NCI-H128 (cell line): ENCODE measurements around the gene ATP2B2.

Experiments used
- DNase-seq: peaks from one replicate; lab custom pipeline; 2025; ENCODE audit not compliant: unreplicated experiment; lab: John Stamatoyannopoulos, UW

The ATP2B2 gene

DNA sequence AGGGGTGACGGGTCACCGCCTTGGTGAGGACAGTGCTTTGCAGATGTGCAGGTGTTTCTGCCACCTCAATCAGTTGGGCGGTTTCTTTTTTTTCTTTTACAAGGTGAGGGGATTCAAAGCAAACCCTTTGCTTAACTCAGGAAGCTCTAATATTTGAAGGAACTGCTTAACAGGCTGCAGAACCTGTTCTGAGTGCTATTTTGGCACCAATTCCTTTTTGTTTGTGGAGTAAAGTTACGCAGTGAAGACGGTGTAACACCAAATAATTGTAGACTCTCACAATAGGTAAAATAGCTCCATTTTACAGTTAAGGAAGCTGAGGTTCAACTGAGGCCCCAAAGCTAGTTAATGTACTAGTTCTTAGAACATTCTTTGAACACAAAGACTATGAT is 219.3 kb downstream of the ATP2B2 start:
- no peak for DNase-seq

DNA sequence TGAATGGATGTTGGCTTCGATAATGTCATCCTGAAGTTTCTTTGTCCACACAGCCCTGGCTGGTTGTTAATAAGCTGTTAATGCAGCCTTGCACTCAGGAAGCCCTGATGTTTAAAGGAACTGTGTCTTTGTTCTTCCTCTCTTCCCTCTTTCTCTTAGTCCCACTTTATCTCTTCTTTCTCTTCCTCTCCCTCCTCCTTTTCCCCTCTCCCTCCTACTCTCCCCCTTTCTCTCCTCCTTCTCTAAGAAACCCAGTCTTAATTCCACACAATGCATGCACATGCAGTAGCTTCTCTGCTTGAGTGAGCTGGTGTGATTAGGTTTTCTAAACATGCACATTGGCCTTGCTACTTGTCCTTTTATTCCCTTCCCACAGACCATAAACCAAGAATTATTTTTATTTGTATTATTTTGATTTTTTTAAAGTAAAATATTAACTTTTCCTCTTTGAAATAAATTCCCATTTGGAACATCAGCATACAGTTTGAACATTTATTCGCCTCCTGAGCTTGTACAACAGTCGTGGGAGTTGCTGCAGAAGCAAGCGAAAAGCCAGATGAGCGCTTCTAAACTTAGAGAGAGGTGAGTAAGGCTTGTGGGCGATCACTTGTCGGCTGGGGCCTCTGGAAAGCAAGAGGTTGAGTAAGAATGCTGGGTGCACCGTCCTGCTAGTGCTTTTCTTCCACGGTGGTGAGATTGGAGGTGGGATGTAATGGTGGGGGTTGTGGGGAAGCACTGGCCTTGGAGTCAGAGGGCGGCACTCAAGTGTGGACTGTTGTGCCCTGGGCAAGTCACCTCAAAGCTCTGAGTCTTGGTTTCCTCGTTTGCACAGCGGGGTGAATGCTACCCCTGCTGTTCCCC is 219.9 kb downstream of the ATP2B2 start:
- DNase-seq = no peak

DNA sequence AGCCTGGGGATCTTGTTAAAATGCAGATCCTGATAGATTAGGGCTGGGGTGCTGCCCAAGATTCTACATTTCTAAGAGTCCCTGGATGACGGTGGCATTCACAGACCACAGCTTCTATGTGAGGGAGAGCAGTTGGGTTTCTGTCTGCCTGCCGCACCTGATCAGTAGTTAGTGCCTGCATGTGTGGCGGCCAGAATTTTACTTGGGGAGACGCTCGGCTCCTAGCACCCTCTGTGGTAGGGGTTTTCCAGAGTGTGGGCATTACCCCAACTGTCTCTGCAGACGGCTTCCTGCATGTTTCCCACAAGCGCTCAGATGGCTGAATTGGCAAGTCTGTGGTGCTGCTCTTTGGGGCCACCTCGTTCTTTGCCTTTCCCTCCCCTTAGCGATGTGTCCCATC is 220.9 kb downstream of the ATP2B2 start:
- DNase-seq = no peak

DNA sequence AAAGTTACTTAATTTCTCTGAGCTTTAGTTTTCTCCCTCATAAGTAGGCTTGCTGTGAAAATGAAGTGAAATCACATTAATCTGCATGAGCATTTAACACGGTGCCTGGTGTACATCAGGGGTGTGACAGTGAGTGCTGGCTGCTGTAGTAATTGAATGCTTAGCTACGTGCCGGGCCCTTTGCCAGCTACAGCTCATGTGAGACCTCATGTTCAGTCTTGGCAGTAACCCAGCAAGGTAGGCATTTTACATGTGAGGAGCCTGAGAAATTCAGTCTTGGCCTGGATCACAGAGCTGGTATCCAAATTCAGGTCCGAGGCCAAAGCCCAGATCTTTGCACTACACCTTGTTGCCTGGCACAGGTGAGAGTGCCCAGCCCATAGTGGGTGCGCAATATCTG is 221.7 kb downstream of the ATP2B2 start:
- no peak for DNase-seq

DNA sequence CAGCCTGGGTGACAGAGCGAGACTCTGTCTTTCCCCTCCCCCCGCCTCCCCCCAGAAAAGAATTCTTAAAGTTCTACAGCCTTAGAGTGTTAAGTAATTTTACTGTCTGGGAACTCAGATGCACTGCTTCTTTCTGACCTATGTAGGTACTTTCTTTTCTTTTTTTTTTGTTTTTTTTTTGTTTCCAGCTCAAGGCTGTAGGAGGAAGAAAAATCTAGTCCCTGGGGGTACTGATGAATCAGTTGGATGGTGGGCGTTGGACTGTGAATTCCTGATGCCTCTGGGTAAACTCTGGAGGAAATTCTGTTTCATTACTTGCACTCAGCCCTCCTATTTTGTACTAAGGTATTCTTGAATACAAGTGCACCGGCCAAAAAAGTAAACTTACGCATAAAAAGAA is 223.4 kb downstream of the ATP2B2 start:
- no peak for DNase-seq

DNA sequence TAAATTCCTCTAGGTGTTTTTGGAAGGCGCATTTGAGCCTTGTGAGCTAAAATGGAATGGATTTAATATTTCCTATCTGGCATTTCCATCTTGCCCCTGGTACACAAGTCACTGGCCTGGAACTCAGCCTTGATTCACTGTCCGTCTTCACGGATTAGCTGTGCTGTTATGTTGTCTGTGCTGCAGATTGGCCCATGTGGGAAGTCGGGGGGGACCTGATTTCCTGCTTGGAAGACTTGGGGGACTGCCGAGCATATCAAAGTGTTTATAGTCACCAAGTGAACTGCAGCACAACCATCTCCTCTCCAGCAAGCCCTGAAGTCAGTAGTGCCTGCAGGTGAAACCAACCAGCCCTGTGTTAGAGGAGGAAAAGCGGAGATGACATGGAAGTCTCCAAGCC is 224.8 kb downstream of the ATP2B2 start:
- DNase-seq = no peak

DNA sequence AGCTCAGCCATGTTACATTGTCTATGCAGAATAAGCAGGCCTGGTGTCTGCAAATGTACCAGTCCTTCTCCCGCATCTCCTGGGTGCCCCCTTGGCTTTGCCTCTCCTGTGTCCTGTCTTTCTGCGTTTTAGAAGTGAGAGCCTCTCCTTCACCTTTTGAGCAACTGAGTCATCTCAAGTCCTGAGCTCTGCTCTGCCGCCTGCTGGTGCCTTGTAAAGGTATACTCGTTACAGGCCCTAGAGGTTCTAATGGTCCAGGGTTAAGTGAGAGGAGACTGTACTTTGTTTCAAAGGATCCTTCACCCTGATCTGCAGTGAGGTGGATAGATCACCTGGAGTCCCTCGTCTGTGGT is 225.2 kb downstream of the ATP2B2 start:
- DNase-seq = no peak

DNA sequence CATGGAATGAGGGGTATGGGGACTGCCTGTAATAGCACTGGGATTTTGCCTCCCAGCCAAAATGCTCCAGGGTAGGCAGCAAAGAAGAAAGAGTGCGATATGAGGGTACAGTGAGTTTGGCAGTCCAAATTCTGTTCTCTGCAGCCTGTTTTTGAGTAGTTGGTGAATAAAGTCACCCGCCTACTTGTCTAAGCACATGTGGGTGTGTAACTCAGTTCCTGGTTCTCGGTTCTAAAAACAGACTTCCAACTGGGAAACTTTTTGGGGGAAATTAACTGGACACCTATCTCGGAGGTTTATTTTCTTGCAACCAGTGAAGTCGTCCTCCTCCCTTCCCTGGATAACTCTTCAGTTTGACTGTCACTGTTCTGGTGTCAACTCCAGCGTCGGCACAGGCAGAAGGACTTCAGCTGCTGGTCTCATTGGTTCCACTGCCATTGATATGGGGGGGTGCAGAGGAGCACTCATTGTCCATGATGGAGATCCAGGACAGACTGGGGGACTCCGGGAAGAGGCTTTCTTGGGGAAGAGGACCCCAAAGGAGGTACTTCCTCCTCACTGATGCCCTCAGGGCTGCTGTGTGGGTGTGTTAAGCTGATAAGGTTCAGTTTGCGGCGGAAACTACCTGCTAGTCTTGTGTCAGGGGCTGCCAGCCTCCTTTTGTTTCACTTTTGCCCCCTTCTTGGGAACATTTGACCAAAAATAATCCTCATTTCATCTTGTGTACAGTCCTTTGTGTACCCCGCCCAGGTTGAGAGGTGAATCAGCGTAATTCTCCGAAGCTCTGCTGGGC is 225.8 kb downstream of the ATP2B2 start:
- no peak for DNase-seq

DNA sequence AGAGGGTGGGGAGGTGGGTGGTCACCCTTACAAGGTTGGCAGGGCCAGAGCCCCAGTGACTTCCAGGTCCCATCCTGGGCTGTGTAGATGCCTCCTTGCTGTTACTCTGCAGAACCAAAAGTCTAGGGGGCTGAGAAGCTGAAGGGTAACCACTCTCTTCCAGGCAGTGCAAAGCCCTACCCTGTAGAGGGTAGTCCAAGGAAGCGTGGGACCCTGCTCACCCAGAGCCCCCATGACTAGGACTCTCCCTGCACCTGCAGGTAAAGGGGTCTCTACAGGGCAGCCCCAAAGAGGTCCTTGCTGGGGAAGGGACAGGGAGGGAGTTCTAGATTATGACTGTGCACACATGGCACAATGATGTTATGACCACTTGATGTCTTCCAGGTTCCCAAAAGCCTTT is 226.9 kb downstream of the ATP2B2 start:
- no peak for DNase-seq

DNA sequence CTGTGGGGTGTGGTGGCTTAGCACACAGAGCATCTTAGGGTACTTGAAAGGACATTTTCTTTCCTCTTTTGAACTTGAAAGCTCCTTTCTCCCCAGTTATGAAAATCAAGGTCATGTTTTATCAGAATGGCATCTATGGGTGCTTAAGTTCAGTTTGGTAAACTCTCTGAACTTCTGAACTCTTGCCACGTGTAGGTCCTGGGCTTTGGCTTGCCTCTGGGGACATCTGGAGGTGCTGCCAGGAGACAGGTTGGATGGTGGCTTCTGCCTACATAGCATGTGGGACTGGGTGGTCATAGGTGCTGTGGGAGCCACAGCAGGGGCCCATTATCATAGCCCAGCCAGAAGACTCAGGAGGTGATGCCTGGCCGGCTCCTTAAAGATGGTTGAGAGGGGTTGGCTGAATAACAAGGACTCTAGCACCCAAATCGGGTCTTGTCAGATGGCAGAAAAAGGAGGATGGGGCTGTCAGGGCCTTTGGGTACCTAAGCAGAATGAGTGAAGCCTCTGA is 228.2 kb downstream of the ATP2B2 start:
- DNase-seq = no peak

DNA sequence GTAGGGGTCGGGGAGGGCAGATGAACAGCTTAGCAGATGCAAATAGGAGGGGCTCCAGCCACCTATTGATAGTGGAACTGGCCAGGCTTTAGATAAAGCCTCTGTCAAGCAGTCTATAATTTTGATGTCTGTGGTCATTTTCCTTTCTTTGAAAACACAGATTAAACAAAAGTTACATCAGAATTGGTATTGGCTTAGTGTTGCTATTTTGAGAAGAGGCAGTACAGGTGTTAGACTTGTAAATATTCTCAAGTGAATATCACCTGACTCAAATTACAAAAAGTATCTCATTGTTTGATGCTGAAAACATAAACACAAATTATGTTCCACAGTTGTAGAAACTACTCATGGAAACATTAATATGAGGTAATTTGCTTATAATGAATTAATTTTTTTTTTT is 230.8 kb downstream of the ATP2B2 start:
- DNase-seq = no peak
